HepG2 (cell line): ENCODE data around the gene VPS37D. TPM values are rescaled to one million over a fixed set of nuclear protein-coding genes. Genes with fewer than 3 reads are reported as not detected.

ENCODE experiments used
- ARNT ChIP-seq: fragments of 450-650 bp; IDR thresholded peaks from 2 replicates; pipeline ENCODE4 v1.6.1; 2017
- BRD4 ChIP-seq: sonication (generic); formaldehyde crosslinking; IDR thresholded peaks from 2 replicates; pipeline ENCODE4 v1.4.0; 2020; ENCODE audit warnings: missing genetic modification reagents
- CC2D1A ChIP-seq: sonication (generic); formaldehyde crosslinking; IDR thresholded peaks from 2 replicates; pipeline ENCODE4 v1.8.1; 2023; ENCODE audit warnings: mild to moderate bottlenecking, missing genetic modification reagents
- CCDC6 ChIP-seq: sonication (generic); formaldehyde crosslinking; IDR thresholded peaks from 2 replicates; pipeline ENCODE4 v1.8.1; 2022; ENCODE audit warnings: mild to moderate bottlenecking, missing genetic modification reagents, moderate library complexity
- HOXA5 ChIP-seq: sonication (generic); formaldehyde crosslinking; IDR thresholded peaks from 2 replicates; pipeline ENCODE4 v1.4.0; 2020; ENCODE audit warnings: missing genetic modification reagents
- ISX ChIP-seq: sonication (generic); formaldehyde crosslinking; conservative IDR thresholded peaks from 2 replicates; pipeline ENCODE4 v1.5.0; 2020; ENCODE audit warnings: missing genetic modification reagents
- NCOA1 ChIP-seq: sonication (generic); formaldehyde crosslinking; IDR thresholded peaks from 2 replicates; pipeline ENCODE4 v1.9.0; 2021; ENCODE audit warnings: missing genetic modification reagents
- NPAS2 ChIP-seq: sonication (generic); formaldehyde crosslinking; IDR thresholded peaks from 2 replicates; pipeline ENCODE4 v1.8.0; 2022; ENCODE audit warnings: mild to moderate bottlenecking, missing genetic modification reagents, borderline replicate concordance
- TAF15 ChIP-seq: fragments of 200-400 bp; formaldehyde crosslinking; IDR thresholded peaks from one replicate; pipeline ENCODE4 v1.6.1; 2018; ENCODE audit warnings: mild to moderate bottlenecking, low read depth, low read length; ENCODE audit not compliant: poor library complexity, severe bottlenecking
- ZBTB21 ChIP-seq: sonication (generic); formaldehyde crosslinking; IDR thresholded peaks from 2 replicates; pipeline ENCODE4 v1.4.0; 2020; ENCODE audit warnings: missing genetic modification reagents
- ZNF138 ChIP-seq: sonication (generic); formaldehyde crosslinking; IDR thresholded peaks from 2 replicates; pipeline ENCODE4 v1.5.0; 2020; ENCODE audit warnings: mild to moderate bottlenecking, low read depth, missing genetic modification reagents
- ZNF225 ChIP-seq: sonication (generic); formaldehyde crosslinking; IDR thresholded peaks from 2 replicates; pipeline ENCODE4 v1.4.0; 2020; ENCODE audit warnings: mild to moderate bottlenecking, missing genetic modification reagents
- ZNF253 ChIP-seq: sonication (generic); formaldehyde crosslinking; IDR thresholded peaks from 2 replicates; pipeline ENCODE4 v1.8.0; 2022; ENCODE audit warnings: mild to moderate bottlenecking, missing genetic modification reagents, borderline replicate concordance
- ZNF335 ChIP-seq: sonication (generic); formaldehyde crosslinking; IDR thresholded peaks from 2 replicates; pipeline ENCODE4 v1.4.0; 2020; ENCODE audit warnings: missing genetic modification reagents
- ZNF33B ChIP-seq: sonication (generic); formaldehyde crosslinking; IDR thresholded peaks from 2 replicates; pipeline ENCODE4 v1.5.1; 2020; ENCODE audit warnings: mild to moderate bottlenecking, missing genetic modification reagents
- ZNF446 ChIP-seq: sonication (generic); formaldehyde crosslinking; IDR thresholded peaks from 2 replicates; pipeline ENCODE4 v1.5.0; 2020; ENCODE audit warnings: mild to moderate bottlenecking, missing genetic modification reagents
- ZNF564 ChIP-seq: sonication (generic); formaldehyde crosslinking; IDR thresholded peaks from 2 replicates; pipeline ENCODE4 v1.8.1; 2023; ENCODE audit warnings: mild to moderate bottlenecking, missing genetic modification reagents
- polyA plus RNA-seq, 8 experiments: library from polyadenylated mRNA; depleted of rRNA in 3 of 8; stranded (reverse) in 7 of 8; unstranded in 1 of 8; fragments of >200 nt; fragmentation: Illumina TruSeq in 4 of 8; extraction: Trizol in 4 of 8; gene quantifications; 2 replicates each; pipeline versions ENCODE4 v1.2.1 to v1.2.3, GENCODE V29; 2011 to 2016; ENCODE audit warnings: low read depth in 4 of 8, missing spikeins in 1 of 8, mixed read lengths in 1 of 8; ENCODE audit not compliant: insufficient read depth in 1 of 8
- total RNA-seq, 5 experiments: library from RNA; depleted of rRNA; stranded (reverse); fragments of >200 nt; fragmentation: Illumina TruSeq; extraction: Trizol; gene quantifications; 2 replicates each; pipeline ENCODE4 v1.2.3, GENCODE V29; 2016; ENCODE audit warnings: low read depth in 1 of 5
- TF ChIP-seq, protein P1 (sequence below): sonication (generic); formaldehyde crosslinking; IDR thresholded peaks from 2 replicates; pipeline ENCODE4 v1.5.0; 2020; ENCODE audit warnings: missing genetic modification reagents
- TF ChIP-seq, protein P2 (sequence below): IDR thresholded peaks from 2 replicates; pipeline ENCODE4 v1.6.1; 2012; ENCODE audit warnings: inconsistent platforms
- TF ChIP-seq, protein P3 (sequence below), 2 experiments: fragments of 450-650 bp in 1 of 2; sonication (generic) in 1 of 2; formaldehyde crosslinking in 1 of 2; IDR thresholded peaks; 2 replicates each; pipeline versions ENCODE4 v1.6.1 to v1.8.0; 2016 to 2022; ENCODE audit warnings: antibody characterized with exemption in 1 of 2, mild to moderate bottlenecking in 1 of 2, missing genetic modification reagents in 1 of 2

VPS37D gene
- total and polyA plus RNA-seq, 2 of the 13 experiments (the other 11 are each of a cell fraction or from before 2014, with no cell fraction given), result 3.8 to 6.3 TPM

DNA sequence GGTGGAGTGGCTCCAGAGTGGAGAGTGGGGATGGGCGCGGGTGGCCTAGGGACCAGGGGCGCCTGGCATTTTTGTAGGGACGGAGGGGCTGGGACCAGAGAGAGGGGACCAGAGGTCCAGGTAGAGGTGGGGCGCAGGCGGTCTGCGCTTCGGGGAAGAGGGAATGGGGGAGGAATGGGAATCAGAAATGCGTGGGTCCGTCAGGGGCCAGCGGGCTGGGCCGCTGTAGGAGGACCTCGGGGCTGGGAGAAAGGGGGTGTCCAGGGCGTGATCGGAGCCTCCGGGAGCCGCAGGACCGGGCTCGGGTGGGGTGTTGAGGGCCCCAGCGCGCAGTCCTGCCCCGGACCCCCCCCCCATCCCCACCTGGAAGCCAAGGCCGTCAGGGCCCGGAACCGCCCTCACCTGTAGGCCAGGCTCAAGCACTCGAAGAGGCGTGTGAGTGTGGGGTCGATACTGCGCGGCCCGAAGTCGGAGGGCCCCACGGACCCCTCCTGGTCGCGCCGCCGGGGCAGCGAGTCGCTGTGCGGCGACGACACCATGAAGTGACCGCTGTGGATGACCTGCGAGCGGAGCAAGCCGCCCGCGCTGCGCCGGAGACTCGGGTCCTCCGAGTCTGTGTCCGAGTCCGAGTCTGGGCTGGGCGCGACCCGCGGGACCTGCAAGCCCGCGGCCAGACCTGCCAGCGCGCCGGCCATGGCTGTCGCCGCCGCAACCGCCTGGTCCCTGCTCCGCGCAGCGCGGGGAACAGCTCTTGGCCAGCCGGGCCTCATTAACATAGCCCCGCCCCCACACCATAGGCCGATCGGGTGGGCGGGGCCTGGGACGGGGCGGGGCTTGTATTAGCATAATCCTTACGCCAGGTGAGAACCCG is 43.6 kb upstream of the VPS37D start, which contains the start of gene MLXIPL (continued):
- TF ChIP-seq NPAS2 (CRISPR knock-in tag) (no peak), ZNF446 (no peak), ZNF335 (no peak), CC2D1A (no peak), ZNF138 (CRISPR knock-in tag) (0 out of 2 replicates have a peak, but pooled peaks have one; percentile 37), HOXA5 (CRISPR knock-in tag) (peak; percentile 84), CCDC6 (peak; percentile 79), ZNF225 (no peak), ARNT (no peak), ZNF33B (CRISPR knock-in tag) (no peak; the same call in 1 of the 2 replicates), ZBTB21 (no peak), ZNF564 (CRISPR knock-in tag) (no peak; the same call in 1 of the 2 replicates), TAF15 (no peak), ISX (CRISPR knock-in tag) (no peak; the same call in 1 of the 2 replicates), BRD4 (CRISPR knock-in tag) (0 out of 2 replicates have a peak, but pooled peaks have one; percentile 53), NCOA1 (CRISPR knock-in tag) (peak; percentile 27; the same call in 1 of the 2 replicates), ZNF253 (CRISPR knock-in tag) (no peak)
- TF ChIP-seq, protein P1, sequence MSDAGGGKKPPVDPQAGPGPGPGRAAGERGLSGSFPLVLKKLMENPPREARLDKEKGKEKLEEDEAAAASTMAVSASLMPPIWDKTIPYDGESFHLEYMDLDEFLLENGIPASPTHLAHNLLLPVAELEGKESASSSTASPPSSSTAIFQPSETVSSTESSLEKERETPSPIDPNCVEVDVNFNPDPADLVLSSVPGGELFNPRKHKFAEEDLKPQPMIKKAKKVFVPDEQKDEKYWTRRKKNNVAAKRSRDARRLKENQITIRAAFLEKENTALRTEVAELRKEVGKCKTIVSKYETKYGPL (CRISPR knock-in tag), result 0 out of 2 replicates have a peak, but pooled peaks have one; percentile 49
- TF ChIP-seq, protein P2, sequence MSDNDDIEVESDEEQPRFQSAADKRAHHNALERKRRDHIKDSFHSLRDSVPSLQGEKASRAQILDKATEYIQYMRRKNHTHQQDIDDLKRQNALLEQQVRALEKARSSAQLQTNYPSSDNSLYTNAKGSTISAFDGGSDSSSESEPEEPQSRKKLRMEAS, result peak; percentile 43; the same call in 1 of the 2 replicates
- TF ChIP-seq, protein P3, sequence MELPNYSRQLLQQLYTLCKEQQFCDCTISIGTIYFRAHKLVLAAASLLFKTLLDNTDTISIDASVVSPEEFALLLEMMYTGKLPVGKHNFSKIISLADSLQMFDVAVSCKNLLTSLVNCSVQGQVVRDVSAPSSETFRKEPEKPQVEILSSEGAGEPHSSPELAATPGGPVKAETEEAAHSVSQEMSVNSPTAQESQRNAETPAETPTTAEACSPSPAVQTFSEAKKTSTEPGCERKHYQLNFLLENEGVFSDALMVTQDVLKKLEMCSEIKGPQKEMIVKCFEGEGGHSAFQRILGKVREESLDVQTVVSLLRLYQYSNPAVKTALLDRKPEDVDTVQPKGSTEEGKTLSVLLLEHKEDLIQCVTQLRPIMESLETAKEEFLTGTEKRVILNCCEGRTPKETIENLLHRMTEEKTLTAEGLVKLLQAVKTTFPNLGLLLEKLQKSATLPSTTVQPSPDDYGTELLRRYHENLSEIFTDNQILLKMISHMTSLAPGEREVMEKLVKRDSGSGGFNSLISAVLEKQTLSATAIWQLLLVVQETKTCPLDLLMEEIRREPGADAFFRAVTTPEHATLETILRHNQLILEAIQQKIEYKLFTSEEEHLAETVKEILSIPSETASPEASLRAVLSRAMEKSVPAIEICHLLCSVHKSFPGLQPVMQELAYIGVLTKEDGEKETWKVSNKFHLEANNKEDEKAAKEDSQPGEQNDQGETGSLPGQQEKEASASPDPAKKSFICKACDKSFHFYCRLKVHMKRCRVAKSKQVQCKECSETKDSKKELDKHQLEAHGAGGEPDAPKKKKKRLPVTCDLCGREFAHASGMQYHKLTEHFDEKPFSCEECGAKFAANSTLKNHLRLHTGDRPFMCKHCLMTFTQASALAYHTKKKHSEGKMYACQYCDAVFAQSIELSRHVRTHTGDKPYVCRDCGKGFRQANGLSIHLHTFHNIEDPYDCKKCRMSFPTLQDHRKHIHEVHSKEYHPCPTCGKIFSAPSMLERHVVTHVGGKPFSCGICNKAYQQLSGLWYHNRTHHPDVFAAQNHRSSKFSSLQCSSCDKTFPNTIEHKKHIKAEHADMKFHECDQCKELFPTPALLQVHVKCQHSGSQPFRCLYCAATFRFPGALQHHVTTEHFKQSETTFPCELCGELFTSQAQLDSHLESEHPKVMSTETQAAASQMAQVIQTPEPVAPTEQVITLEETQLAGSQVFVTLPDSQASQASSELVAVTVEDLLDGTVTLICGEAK (IDR thresholded peaks at IDR 0.05), result no peak
- TF ChIP-seq, protein P3 (CRISPR knock-in tag; IDR thresholded peaks at IDR 0.05), result no peak
